Measurements from ENCODE around the gene NEBL. TPM values are rescaled to one million over a fixed set of nuclear protein-coding genes. Genes with fewer than 3 reads are reported as not detected.

The NEBL gene
- total RNA-seq, 2 experiments from 2014 or later, result 0.10 TPM; not detected in 1

DNA sequence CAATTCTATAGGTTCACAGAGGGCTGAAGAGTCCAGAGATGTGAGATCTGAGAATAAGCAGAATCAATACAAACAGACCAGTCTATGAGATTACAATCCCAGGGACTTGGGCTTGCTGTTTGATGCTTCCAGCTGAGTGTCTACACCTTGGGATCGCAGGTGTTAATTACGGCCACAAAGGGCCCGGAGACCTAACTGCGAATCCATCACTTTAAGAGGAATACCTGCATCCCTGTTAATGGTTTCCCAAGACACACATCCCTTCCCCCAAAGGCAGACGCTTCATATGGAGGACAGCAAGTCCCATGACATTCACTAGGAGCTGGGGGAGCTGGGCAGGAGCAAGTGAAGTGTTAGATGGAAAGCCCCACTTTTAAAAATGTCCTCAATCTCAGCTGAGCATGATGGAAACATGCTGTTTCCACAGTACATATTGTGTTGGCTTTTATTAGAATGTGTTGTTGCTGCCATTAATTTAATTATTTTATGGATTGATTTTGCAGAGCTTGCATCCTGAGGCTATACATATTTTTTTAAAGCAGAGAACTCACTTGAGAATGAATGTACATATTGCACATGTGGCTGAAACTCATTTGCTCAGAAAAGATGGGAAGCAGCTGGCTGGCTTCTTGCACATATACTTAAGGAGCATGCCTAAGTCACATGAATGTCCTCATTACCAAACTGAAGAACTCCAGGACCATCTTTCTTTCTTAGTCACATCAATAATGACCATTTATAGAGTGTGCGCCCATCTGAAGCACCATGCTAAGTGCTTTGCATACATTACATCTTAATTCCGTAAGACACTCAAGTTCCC lies 151.3 kb downstream of the NEBL start:
- no peak for DNase-seq
- H3K36me3 Mint-ChIP-seq (ENCODE audit: low read depth), result no peaks in the 10 kb centered on the region
- no peak overlapping the region for H3K27ac Mint-ChIP-seq
- no peaks in the 10 kb centered on the region for H3K27me3 Mint-ChIP-seq (ENCODE audit: low read depth)
- CTCF ChIA-PET, result no interaction called here
- intact Hi-C loops (cut with micrococcal nuclease), result no loop called here
- peaks cover 18% of the 10 kb centered on the region for H3K9me3 Mint-ChIP-seq
- H3K4me3 Mint-ChIP-seq, result no peak overlapping the region
- H3K4me1 Mint-ChIP-seq (ENCODE audit: low read depth), result no peaks in the 10 kb centered on the region

DNA sequence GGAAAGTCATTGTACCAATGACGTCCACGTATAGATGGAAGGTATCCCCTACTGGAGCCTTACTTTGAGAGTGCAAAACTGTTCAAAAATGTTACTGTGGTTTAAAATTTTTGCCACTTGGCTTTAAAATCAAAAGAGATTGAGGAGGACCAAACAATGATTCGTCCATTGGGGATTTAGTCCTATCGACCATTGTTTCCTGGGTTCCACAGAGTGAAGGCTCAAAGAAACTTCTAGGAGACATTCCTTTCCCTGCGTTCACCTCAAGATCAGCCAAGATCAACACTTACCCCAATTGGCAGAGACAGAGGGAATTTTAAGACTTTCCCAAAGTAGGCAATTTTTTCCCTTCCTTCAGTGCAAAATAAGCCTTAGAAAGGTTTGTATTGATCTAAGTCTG lies 152.3 kb downstream of the NEBL start:
- no peak overlapping the region for H3K4me3 Mint-ChIP-seq

DNA sequence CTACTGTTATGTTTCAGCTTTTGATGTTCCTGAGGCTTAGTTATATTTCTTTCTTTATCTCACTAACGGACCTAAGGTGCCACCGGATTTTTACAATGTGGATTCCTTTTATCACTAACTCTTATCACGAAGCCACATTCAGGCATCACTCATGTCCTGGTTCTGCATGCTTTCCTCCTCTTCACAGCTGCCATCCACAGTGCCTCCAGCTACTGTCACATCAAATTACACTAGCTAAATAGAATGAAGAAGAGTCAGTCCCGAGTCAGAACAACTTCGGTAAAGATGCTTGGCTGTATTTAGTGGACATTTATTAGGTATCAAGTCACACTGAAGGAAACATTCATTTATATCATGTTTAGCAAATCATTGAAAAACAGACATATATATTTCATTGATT lies 153.2 kb downstream of the NEBL start:
- intact Hi-C loops (cut with micrococcal nuclease), result no loop called here
- no peaks in the 10 kb centered on the region for H3K4me1 Mint-ChIP-seq (ENCODE audit: low read depth)
- no peak overlapping the region for H3K4me3 Mint-ChIP-seq

More for the DNA sequence above, 152.3 kb downstream of the NEBL start:
- no peak for DNase-seq
- CTCF ChIA-PET, result no interaction called here
- Mint-ChIP-seq H3K4me1 (ENCODE audit: low read depth) (no peaks in the 10 kb centered on the region), H3K36me3 (ENCODE audit: low read depth) (no peaks in the 10 kb centered on the region), H3K9me3 (peaks cover 8% of the 10 kb centered on the region), H3K27me3 (ENCODE audit: low read depth) (no peaks in the 10 kb centered on the region), H3K27ac (no peak overlapping the region)
- intact Hi-C loops (cut with micrococcal nuclease), result no loop called here

DNA sequence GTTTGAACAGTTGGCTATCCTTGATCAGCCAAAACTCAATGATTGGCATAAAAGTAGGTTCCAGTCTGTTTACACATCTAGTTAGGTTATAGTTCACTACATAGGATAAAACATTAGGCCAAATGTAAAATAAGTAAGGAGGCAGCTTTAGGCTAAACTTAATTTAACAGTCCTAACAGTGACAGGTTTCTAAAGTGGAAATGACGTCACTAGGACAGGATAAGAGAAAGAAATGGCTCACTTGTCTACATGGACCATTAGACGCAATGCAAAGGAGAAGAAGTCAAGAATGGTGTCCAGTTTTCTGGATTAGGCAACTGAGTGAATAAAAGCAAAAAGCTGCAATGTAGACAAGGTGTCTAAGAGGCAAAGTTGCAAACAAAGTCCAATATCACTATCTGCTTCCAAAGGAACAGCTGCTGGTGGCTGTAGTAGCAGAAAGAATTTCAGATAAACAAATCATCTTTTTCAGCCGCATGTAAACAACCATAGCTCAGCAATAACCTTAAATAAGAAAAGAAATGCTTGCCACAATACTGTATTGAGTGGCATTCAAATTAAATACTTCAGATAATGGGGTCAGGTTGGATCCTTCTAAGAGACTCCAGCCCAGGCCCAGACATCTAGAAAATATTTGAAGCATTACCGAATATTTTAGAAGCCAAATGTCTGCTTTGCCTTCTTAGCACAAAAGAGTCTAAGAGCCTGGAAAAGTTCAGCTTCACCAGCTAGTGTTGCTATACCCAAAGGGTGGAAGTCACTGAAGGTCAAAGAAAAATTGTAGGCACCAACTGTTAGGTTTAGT lies 154.2 kb downstream of the NEBL start:
- Mint-ChIP-seq H3K4me3 (no peak overlapping the region), H3K4me1 (ENCODE audit: low read depth) (no peaks in the 10 kb centered on the region), H3K9me3 (peaks cover 2% of the 10 kb centered on the region), H3K36me3 (ENCODE audit: low read depth) (no peaks in the 10 kb centered on the region), H3K27me3 (ENCODE audit: low read depth) (no peaks in the 10 kb centered on the region), H3K27ac (no peak overlapping the region)
- DNase-seq, result no peak
- CTCF ChIA-PET, result interaction anchor here (0.6 kb wide), 1 partner anchor 66 kb away, joined by 3 read pairs; no protein-coding TSS in a partner anchor
- intact Hi-C loops (cut with micrococcal nuclease), result no loop called here

More for the DNA sequence above, 153.2 kb downstream of the NEBL start:
- H3K27ac Mint-ChIP-seq, result no peak overlapping the region
- H3K36me3 Mint-ChIP-seq (ENCODE audit: low read depth), result no peaks in the 10 kb centered on the region
- CTCF ChIA-PET, result no interaction called here
- H3K27me3 Mint-ChIP-seq (ENCODE audit: low read depth), result no peaks in the 10 kb centered on the region
- peaks cover 5% of the 10 kb centered on the region for H3K9me3 Mint-ChIP-seq
- no peak for DNase-seq

DNA sequence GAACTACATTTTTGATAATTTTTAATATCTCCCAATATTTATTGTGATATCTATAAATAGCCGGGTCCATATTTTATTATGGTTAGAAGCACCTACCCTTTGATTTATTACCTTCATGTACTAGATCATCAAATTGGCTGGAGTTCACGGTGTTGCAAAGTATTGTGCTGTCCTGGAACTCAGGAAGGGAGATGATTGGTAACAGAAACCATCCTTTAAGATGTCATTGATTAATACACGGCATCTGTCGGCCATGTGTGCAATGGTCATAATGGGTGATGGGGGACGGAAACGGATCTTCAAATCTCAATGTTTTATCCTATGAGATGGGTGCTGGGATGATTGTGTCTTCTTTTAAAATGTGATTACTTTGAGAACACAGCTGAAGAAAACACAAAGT lies 157.0 kb downstream of the NEBL start:
- DNase-seq, result no peak
- Mint-ChIP-seq H3K27ac (no peak overlapping the region), H3K4me3 (no peak overlapping the region), H3K27me3 (ENCODE audit: low read depth) (no peaks in the 10 kb centered on the region), H3K36me3 (ENCODE audit: low read depth) (no peaks in the 10 kb centered on the region), H3K9me3 (peaks cover 3% of the 10 kb centered on the region), H3K4me1 (ENCODE audit: low read depth) (no peaks in the 10 kb centered on the region)
- intact Hi-C loops (cut with micrococcal nuclease), result no loop called here
- CTCF ChIA-PET, result no interaction called here

DNA sequence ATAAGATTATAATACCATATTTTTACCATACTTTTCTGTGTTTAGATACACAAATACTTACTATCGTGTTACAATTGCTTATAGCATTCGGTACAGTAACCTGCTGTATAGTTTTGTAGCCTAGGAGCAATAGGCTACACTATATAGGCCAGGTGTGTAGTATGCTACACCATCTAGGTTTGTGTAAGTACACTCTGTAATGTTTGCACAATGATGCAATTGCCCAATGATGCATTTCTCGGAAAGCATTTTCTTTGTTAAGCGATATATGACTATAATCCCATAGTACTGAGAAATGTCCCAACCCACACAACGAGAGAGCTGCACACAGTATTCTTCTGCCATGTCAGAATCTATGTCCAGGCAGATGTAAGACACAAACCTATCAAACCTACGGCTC lies 160.0 kb downstream of the NEBL start:
- Mint-ChIP-seq H3K4me3 (no peak overlapping the region), H3K36me3 (ENCODE audit: low read depth) (no peaks in the 10 kb centered on the region), H3K27me3 (ENCODE audit: low read depth) (no peaks in the 10 kb centered on the region), H3K27ac (no peak overlapping the region), H3K4me1 (ENCODE audit: low read depth) (no peaks in the 10 kb centered on the region), H3K9me3 (peaks cover 1% of the 10 kb centered on the region)
- intact Hi-C loops (cut with micrococcal nuclease), result no loop called here
- DNase-seq, result no peak
- CTCF ChIA-PET, result no interaction called here
